HG03097 (cell line): Measurements from ENCODE around the gene MYH6.

Source experiments
- ATAC-seq: cut with Tn5 transposase; IDR thresholded peaks from one replicate; pipeline ENCODE4 v1.9.1; 2021; ENCODE audit not compliant: unreplicated experiment, low FRiP score

Gene MYH6

DNA sequence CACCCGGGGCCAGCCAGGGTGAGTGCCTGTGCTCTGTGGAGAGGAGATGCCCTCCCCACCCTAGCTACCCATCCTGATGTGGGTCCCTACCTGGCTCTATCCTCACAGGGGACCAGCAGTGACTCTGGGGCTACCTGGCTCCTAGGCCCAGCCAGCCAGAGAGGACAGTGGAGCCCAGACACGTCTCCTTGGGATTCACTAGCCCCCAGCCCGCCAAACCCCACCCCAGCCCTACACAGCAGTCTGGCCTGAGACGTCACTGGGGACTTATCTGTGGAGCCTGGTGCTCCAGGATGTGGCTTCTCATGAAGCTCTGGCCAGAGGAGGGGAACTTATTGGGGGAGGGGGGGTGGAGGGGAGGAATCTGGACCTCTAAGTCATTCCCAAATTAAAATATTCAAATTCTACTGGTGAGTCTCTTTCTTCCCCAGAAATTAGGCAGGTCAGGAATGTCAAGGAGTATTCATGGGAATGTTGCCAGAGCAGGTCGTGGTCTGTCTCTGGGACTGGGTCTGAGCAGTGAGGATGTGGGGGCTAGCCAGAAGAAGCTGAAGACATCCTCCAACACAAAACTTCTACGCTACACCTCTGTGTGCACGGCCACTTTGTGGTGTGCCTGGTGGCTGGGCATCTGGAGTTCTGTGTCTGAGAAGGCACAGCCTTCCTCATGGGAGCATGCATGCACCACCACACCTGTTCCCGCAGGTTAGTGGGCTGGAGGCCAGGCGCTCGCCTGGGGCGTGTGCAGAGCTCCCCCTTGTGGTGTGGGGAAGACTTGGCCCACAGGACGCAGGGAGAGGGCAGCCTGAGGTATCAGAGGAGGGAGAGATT lies 28.5 kb downstream of the MYH6 start:
- ATAC-seq = no peak

DNA sequence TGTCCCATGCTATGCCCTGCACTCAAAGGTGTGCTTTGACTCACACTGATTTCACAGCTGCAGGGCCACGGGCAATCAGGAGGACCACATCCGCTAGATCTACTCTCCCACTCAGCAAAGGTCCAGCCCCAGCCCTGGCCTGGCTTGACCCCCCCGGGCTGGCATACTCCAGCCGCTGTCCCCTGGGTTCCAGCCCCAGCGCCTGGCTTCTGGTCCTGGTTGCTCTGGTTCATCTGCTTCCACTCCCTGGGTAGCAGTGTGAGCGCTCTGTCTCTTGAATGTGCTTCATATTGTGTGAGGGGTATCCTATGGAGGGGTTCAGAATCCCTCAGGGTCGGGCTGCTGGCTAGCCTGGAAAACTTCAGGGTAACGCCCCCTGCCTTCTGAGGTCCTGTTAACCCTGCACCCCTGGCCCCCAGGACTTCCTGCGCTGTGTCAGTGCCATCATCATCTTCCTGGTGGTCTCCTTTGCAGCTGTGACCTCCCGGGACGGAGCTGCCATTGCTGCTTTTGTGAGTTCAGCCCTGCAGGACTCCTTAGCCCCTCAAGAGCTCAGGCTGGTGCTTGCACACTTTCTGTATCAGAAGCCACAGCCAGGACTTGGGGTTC lies 29.4 kb downstream of the MYH6 start:
- no peak for ATAC-seq

DNA sequence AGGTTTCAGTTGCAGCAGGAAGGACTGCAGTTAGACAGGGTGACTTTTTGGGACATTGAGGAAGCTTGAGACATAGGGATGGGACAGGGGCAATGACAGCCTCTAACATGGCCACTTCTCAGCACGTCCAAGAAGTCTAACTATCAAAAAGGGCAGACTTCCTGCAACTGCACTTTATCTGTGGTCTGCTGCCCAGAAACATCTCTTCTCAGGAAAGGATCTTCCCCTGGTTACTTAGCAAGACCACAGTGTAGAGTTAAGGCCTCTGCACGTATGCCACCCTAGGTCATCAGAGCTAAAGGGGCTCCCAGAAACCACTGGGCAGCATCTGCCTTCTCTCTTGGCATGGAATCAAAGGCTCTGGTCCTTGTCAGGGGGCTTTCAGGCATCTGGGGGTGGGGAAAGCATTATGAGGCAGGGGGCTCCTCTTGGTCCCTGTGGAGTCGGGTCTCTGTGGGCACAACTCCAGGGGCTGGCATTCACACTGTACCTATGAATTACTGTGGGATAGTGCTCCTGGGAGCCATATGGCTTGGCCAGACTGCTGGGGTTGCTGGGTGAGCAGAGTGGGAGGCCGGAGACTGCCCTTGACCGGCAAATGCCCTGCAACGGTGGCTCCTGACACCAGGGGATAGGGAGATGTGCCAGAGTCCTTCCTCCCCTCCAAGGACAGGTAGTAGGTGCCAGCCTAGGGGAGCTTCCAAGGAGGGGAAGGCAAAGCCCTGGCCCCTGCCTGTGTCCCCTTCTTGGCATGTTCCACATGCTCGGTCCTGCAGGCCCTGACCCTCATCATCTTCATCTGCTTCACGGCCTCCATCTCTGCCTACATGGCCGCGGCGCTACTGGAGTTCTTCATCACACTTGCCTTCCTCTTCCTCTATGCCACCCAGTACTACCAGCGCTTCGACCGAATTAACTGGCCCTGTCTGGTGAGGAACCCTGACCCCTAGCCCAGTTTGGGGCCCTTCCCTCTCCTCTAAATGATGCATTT lies 30.2 kb downstream of the MYH6 start:
- ATAC-seq = no peak

GRCh38 chr14:23377198-23377550 lies 30.9 kb downstream of the MYH6 start:
- ATAC-seq = no peak

GRCh38 chr14:23376482-23377197 lies 31.4 kb downstream of the MYH6 start, which contains the start of gene CMTM5:
Gene CMTM5 (plus strand): TSS chr14:23377046. CDS start chr14:23377252, 206 bp downstream.
- no peak for ATAC-seq

DNA sequence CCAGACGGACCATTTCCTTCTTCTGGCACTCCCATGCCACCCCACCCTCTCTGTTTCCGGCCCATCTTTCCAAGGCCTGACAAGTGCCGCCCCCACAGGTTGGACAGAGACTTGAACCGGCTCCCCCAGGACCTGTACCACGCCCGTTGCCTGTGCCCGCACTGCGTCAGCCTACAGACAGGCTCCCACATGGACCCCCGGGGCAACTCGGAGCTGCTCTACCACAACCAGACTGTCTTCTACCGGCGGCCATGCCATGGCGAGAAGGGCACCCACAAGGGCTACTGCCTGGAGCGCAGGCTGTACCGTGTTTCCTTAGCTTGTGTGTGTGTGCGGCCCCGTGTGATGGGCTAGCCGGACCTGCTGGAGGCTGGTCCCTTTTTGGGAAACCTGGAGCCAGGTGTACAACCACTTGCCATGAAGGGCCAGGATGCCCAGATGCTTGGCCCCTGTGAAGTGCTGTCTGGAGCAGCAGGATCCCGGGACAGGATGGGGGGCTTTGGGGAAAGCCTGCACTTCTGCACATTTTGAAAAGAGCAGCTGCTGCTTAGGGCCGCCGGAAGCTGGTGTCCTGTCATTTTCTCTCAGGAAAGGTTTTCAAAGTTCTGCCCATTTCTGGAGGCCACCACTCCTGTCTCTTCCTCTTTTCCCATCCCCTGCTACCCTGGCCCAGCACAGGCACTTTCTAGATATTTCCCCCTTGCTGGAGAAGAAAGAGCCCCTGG lies 32.4 kb downstream of the MYH6 start:
- ATAC-seq = no peak

GRCh38 chr14:23373041-23373440 lies 35.0 kb downstream of the MYH6 start:
- no peak for ATAC-seq

DNA sequence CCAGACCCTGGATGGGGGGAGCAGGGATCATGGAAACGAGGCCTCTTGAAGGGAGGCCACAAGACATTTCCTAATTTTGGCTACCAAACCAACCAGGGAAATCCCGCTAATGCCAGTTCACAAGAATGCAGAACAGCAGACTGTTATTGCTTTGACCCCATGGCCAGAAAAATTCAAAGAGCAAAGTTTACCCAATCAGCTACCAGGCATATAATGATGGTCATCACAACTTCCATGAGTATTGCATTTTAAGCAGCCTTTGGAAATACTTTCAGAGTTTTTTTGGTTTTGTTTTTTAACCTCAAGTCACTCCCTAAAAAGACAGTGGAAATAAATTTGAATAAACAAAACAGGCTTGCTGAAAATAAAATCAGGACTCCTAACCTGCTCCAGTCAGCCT lies 35.6 kb downstream of the MYH6 start, which contains the start of gene IL25:
Gene IL25 (plus strand): TSS at position 301 of the 400 bp plus-strand sequence.
- no peak for ATAC-seq

GRCh38 chr14:23371865-23372264 lies 36.2 kb downstream of the MYH6 start:
- ATAC-seq = no peak

DNA sequence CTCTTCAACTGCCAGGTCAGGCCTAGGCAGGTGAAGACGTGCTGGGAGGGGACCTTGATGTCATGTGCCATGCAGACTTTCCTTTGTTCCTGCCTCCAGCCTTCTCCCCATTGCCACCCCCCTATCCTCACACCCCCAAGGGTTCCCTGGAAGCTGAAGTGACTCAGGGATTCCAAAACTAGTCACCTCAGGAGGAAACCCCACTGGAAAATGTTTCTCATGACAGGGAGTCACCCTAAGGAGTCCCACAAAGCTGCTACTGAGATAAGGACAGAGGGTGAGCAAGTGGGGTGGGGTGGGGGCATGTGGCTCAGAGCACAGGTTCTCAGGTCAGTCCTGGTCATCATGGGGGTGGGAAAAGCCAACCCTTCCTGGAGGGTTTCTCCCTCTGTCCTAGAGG lies 37.9 kb downstream of the MYH6 start:
- ATAC-seq = no peak

- no peak for ATAC-seq
These were observed 41.6 kb downstream of the MYH6 start for GRCh38 chr14:23366426-23366921.

GRCh38 chr14:23365732-23366425 lies 42.2 kb downstream of the MYH6 start:
- ATAC-seq = no peak

DNA sequence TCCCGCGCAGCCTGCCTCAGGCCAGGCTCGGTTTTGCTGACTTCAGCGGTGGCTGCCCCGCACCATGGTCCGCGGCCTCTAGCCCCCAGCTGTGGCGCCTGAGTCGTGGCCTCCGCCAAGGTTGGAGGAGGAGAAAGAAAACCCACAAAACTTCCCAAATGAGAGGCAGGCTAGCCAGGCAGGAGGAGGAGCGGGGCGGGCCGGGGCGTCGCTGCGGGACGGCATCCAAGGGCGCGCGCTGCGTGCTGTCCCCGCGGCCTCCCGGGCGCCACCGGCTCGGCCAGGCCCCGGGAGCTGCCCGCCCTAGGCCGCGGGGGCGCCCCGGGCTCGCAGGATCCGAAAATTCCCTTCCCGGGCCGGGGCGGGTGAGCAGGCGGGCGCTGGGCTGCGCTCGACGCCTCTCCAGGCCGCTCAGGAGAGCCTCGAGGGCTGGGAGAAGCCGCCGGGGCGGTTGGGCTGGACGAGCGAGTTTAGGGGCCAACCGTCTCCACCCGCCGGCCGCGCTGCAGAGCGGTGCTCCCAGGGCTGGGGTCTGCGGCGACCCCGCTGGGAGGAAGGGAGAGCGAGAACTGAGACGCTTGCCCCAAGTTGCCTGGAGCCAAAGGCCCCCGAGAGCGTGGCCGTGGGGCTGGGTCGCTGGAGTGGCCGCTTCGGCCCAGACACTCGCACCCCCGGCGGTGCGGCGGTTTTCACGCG lies 42.9 kb downstream of the MYH6 start, which contains the start of gene EFS:
Gene EFS (minus strand): TSS at position 137 of the 696 bp plus-strand sequence. CDS start 147 bp downstream, outside the sequence.
- no peak for ATAC-seq

DNA sequence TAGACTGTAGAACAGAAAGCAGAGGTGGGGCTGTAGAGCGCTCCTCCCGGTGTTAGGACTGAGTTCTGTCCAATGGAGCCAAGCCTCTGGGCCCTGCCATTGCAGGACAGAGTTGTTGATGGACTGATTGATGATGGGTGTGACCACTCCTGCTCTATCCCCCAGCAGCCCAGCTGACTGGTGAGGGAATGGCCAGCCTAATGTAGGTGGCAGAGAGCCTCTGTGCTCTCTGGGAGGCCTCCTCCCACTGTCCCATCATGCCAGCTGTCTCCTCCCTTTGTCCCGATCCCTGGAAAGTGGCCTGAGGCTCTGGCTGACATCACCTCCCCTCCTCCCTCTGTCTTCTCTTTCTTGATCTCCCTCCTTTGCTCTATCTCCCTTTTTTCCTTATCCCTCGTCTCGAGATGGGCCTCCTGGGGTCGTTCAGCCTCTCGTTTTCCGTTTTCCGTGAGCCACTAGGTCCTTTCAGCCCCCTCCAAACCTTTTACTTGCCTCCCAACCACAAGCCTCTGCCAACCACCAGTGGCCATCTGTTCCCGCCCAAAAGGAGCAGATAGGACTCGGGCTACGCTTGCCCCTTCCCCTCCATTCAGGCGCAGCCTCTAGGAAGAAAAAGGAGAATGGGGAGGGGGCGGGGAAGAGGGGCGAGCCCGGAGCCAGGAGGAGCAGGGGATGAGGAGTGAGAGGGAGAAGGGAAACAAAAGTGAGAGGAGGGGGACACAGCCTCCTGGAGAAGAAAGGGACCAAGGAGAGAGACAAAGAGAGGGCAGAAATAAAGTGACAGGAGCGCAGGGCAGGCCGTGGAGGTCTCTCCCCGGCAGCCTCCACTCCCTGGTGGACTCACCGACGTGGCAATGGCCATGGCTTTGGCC lies 43.7 kb downstream of the MYH6 start:
- ATAC-seq = no peak

GRCh38 chr14:23362200-23362599 lies 45.9 kb downstream of the MYH6 start:
- ATAC-seq = no peak

- no peak for ATAC-seq
These were observed 46.3 kb downstream of the MYH6 start for GRCh38 chr14:23361763-23362162.

- ATAC-seq = no peak
These were observed 46.8 kb downstream of the MYH6 start for GRCh38 chr14:23361320-23361719.
